Measurements from ENCODE around the gene NKAIN1.
"Not testable (repeated sequence)": the region's sequence is repeated elsewhere in the genome, so short reads cannot be mapped to it uniquely, and the experiment has no call there.

The NKAIN1 gene

DNA sequence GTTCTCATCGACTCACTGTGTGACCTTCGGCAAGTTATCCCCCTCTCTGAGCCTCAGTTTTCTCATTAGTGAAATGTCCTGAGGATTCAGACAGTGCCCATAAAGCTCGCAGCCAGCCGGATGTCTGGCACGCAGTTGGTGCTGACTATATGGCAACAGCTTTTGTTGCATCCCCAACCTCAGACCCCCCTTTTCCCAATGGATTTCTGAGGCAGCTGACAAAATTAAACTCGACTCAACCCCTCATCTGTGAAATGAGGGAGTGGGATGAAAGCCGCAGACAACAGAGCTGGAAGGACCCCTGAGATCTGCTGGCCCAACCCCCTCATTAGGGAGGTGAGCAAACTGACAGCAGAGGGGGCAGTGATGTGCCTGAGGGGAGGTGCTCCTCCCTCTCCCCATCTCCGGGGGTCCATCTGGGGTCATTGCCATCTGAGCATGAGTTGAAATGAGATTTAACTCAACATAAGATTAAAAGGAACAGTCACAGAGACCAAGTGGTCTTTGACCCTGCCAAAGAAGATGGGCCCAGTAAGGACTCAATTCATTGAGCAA lies 40.4 kb downstream of the NKAIN1 start:
- no peaks in the 10 kb centered on the region for H3K36me3 ChIP-seq (replicated peaks; ENCODE audit: low read depth, low read length)
- H2AFZ ChIP-seq (ENCODE audit: low read depth, low read length): no peak overlapping the region
- no peak for TF ChIP-seq EZH2phosphoT487 (IDR thresholded peaks at IDR 0.05; ENCODE audit: low read depth)
- TF ChIP-seq, protein P1, sequence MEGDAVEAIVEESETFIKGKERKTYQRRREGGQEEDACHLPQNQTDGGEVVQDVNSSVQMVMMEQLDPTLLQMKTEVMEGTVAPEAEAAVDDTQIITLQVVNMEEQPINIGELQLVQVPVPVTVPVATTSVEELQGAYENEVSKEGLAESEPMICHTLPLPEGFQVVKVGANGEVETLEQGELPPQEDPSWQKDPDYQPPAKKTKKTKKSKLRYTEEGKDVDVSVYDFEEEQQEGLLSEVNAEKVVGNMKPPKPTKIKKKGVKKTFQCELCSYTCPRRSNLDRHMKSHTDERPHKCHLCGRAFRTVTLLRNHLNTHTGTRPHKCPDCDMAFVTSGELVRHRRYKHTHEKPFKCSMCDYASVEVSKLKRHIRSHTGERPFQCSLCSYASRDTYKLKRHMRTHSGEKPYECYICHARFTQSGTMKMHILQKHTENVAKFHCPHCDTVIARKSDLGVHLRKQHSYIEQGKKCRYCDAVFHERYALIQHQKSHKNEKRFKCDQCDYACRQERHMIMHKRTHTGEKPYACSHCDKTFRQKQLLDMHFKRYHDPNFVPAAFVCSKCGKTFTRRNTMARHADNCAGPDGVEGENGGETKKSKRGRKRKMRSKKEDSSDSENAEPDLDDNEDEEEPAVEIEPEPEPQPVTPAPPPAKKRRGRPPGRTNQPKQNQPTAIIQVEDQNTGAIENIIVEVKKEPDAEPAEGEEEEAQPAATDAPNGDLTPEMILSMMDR (IDR thresholded peaks at IDR 0.05; ENCODE audit: low read depth, low read length): no peak
- H3K4me1 ChIP-seq (ENCODE audit: low read length): no peaks in the 10 kb centered on the region
- no peak overlapping the region for H3K4me2 ChIP-seq (ENCODE audit: low read length)
- H3K27ac ChIP-seq (ENCODE audit: low read length): no peak overlapping the region
- H3K4me3 ChIP-seq (ENCODE audit: low read length): no peak overlapping the region
- no peaks in the 10 kb centered on the region for H3K79me2 ChIP-seq (ENCODE audit: low read length)
- H3K9me3 ChIP-seq (ENCODE audit: insufficient read depth, low read length): no peaks in the 10 kb centered on the region
- no peaks in the 10 kb centered on the region for H3K27me3 ChIP-seq (ENCODE audit: low read depth, low read length)
- H3K9ac ChIP-seq (ENCODE audit: low read length): no peak overlapping the region
- no peaks in the 10 kb centered on the region for H4K20me1 ChIP-seq (ENCODE audit: insufficient read depth, low read length)

DNA sequence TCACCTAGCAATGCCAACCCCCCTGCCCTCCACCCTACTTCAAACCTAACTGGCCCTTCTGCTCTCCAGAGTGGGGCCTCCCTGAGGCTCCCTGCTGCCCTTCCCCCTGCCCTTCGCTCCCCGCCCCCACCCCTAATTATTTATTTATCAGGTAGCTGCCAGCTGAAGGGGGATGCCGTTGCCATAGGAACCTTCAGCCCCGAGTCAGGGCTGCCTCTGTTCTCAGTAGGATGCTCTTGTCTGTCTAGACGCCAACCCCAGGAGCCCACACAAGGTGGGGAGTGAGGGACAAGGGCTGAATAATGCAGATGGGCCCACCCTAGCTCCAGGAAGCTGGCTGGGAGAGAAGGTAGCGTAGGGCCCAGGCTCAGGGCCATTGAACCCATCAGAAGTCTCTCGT lies 41.1 kb downstream of the NKAIN1 start:
- H3K36me3 ChIP-seq (replicated peaks; ENCODE audit: low read depth, low read length): no peaks in the 10 kb centered on the region
- no peak overlapping the region for H3K4me3 ChIP-seq (ENCODE audit: low read length)
- H3K79me2 ChIP-seq (ENCODE audit: low read length): no peaks in the 10 kb centered on the region
- no peaks in the 10 kb centered on the region for H4K20me1 ChIP-seq (ENCODE audit: insufficient read depth, low read length)
- H3K4me1 ChIP-seq (ENCODE audit: low read length): no peaks in the 10 kb centered on the region
- H3K27me3 ChIP-seq (ENCODE audit: low read depth, low read length): no peaks in the 10 kb centered on the region
- H2AFZ ChIP-seq (ENCODE audit: low read depth, low read length): no peak overlapping the region
- H3K4me2 ChIP-seq (ENCODE audit: low read length): no peak overlapping the region
- H3K9me3 ChIP-seq (ENCODE audit: insufficient read depth, low read length): no peaks in the 10 kb centered on the region
- TF ChIP-seq EZH2phosphoT487 (IDR thresholded peaks at IDR 0.05; ENCODE audit: low read depth): no peak
- TF ChIP-seq, protein P1 (IDR thresholded peaks at IDR 0.05; ENCODE audit: low read depth, low read length): no peak
- no peak overlapping the region for H3K27ac ChIP-seq (ENCODE audit: low read length)
- H3K9ac ChIP-seq (ENCODE audit: low read length): no peak overlapping the region

DNA sequence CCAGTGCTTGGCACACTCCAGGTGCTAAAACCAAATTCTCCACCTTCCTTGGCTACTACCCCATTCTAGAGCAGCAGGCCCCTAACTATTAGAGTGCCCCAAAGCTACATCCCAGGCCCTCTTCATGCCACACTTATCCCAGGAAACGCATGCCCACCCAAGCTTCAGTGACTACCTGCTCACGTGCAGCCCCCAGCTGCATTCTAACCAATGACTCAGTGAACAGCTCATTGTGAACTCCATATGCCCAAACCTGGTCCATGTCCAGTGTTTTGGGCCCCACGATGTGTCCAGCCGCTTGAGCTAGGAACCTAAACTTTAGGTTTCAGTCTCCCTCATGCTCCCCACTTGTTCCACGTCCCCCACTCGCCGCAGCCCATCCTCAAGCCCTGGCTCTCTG lies 41.5 kb downstream of the NKAIN1 start:
- Histone ChIP-seq H3K27ac (ENCODE audit: low read length) (no peak overlapping the region), H3K4me2 (ENCODE audit: low read length) (no peak overlapping the region), H3K27me3 (ENCODE audit: low read depth, low read length) (no peaks in the 10 kb centered on the region), H3K4me3 (ENCODE audit: low read length) (no peak overlapping the region), H3K9me3 (ENCODE audit: insufficient read depth, low read length) (no peaks in the 10 kb centered on the region), H2AFZ (ENCODE audit: low read depth, low read length) (no peak overlapping the region), H4K20me1 (ENCODE audit: insufficient read depth, low read length) (no peaks in the 10 kb centered on the region), H3K9ac (ENCODE audit: low read length) (no peak overlapping the region), H3K4me1 (ENCODE audit: low read length) (no peaks in the 10 kb centered on the region), H3K36me3 (replicated peaks; ENCODE audit: low read depth, low read length) (no peaks in the 10 kb centered on the region), H3K79me2 (ENCODE audit: low read length) (no peaks in the 10 kb centered on the region)
- no peak for TF ChIP-seq EZH2phosphoT487 (IDR thresholded peaks at IDR 0.05; ENCODE audit: low read depth)
- TF ChIP-seq, protein P1 (IDR thresholded peaks at IDR 0.05; ENCODE audit: low read depth, low read length): no peak

DNA sequence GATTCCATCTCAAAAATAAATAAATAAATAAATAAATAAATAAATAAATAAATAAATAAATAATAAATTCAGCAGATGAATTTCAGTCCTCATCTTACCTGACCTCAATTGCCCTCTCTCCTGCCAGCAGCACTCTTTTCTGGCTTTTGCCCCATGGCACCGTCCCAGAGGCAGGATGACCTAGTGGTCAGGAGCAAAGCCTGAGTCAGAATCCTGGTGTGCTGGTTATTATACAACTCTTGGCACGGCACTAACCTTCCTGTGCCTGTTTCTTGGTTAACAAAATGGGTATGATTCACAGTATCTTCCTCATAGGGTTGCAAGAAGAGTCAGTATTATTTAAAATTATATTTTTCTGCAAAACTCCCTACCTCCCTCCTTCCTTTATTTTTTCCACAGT lies 43.0 kb downstream of the NKAIN1 start:
- no peak overlapping the region for H2AFZ ChIP-seq (ENCODE audit: low read depth, low read length)
- H3K4me2 ChIP-seq (ENCODE audit: low read length): no peak overlapping the region
- no peaks in the 10 kb centered on the region for H3K4me1 ChIP-seq (ENCODE audit: low read length)
- H3K27ac ChIP-seq (ENCODE audit: low read length): no peak overlapping the region
- no peak overlapping the region for H3K9ac ChIP-seq (ENCODE audit: low read length)
- no peaks in the 10 kb centered on the region for H3K79me2 ChIP-seq (ENCODE audit: low read length)
- no peaks in the 10 kb centered on the region for H3K36me3 ChIP-seq (replicated peaks; ENCODE audit: low read depth, low read length)
- no peaks in the 10 kb centered on the region for H3K27me3 ChIP-seq (ENCODE audit: low read depth, low read length)
- no peaks in the 10 kb centered on the region for H3K9me3 ChIP-seq (ENCODE audit: insufficient read depth, low read length)
- no peak for TF ChIP-seq EZH2phosphoT487 (IDR thresholded peaks at IDR 0.05; ENCODE audit: low read depth)
- TF ChIP-seq, protein P1 (IDR thresholded peaks at IDR 0.05; ENCODE audit: low read depth, low read length): no peak
- H3K4me3 ChIP-seq (ENCODE audit: low read length): no peak overlapping the region
- no peaks in the 10 kb centered on the region for H4K20me1 ChIP-seq (ENCODE audit: insufficient read depth, low read length)

DNA sequence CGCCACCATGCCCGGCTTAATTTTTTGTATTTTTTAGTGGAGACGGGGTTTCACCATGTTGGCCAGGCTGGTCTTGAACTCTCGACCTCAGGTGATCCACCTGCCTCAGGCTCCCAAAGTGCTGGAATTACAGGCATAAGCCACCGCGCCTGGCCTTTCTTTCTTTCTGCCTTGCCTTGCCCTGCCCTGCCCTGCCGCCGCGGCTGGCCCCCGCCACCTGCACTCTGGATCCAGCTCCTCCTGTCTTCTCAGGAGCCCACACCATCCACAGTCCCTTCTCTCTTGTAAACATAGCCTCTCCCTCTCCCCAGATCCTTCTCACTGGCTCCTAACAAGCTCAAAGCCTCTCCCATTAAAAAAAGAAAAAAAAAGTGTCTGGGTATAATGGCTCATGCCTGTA lies 44.4 kb downstream of the NKAIN1 start:
- not testable (repeated sequence) for H2AFZ ChIP-seq (ENCODE audit: low read depth, low read length); H3K4me1 ChIP-seq (ENCODE audit: low read length); H3K36me3 ChIP-seq (replicated peaks; ENCODE audit: low read depth, low read length); H3K4me2 ChIP-seq (ENCODE audit: low read length); H3K79me2 ChIP-seq (ENCODE audit: low read length); H3K4me3 ChIP-seq (ENCODE audit: low read length); H3K27me3 ChIP-seq (ENCODE audit: low read depth, low read length); H3K9me3 ChIP-seq (ENCODE audit: insufficient read depth, low read length); H3K27ac ChIP-seq (ENCODE audit: low read length); H4K20me1 ChIP-seq (ENCODE audit: insufficient read depth, low read length); H3K9ac ChIP-seq (ENCODE audit: low read length)
